Measurements from ENCODE around the gene CD79B.

- TF ChIP-seq CTCF (IDR thresholded peaks at IDR 0.05; ENCODE audit: poor library complexity, severe bottlenecking) (no peak), TAF1 (IDR thresholded peaks at IDR 0.05; ENCODE audit: low read depth) (no peak), EP300 (conservative IDR thresholded peaks at IDR 0.05; ENCODE audit: poor library complexity, severe bottlenecking) (no peak), EZH2 (IDR thresholded peaks at IDR 0.05; ENCODE audit: borderline replicate concordance, insufficient read depth, low read length, poor library complexity, severe bottlenecking) (no peak), SMC3 (conservative IDR thresholded peaks at IDR 0.05; ENCODE audit: poor library complexity) (no peak), POLR2AphosphoS5 (IDR thresholded peaks at IDR 0.05) (no peak), MXI1 (conservative IDR thresholded peaks at IDR 0.05; ENCODE audit: poor library complexity, severe bottlenecking) (no peak), RAD21 (conservative IDR thresholded peaks at IDR 0.05) (no peak)
- TF ChIP-seq, protein P1, sequence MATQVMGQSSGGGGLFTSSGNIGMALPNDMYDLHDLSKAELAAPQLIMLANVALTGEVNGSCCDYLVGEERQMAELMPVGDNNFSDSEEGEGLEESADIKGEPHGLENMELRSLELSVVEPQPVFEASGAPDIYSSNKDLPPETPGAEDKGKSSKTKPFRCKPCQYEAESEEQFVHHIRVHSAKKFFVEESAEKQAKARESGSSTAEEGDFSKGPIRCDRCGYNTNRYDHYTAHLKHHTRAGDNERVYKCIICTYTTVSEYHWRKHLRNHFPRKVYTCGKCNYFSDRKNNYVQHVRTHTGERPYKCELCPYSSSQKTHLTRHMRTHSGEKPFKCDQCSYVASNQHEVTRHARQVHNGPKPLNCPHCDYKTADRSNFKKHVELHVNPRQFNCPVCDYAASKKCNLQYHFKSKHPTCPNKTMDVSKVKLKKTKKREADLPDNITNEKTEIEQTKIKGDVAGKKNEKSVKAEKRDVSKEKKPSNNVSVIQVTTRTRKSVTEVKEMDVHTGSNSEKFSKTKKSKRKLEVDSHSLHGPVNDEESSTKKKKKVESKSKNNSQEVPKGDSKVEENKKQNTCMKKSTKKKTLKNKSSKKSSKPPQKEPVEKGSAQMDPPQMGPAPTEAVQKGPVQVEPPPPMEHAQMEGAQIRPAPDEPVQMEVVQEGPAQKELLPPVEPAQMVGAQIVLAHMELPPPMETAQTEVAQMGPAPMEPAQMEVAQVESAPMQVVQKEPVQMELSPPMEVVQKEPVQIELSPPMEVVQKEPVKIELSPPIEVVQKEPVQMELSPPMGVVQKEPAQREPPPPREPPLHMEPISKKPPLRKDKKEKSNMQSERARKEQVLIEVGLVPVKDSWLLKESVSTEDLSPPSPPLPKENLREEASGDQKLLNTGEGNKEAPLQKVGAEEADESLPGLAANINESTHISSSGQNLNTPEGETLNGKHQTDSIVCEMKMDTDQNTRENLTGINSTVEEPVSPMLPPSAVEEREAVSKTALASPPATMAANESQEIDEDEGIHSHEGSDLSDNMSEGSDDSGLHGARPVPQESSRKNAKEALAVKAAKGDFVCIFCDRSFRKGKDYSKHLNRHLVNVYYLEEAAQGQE (IDR thresholded peaks at IDR 0.05; ENCODE audit: borderline replicate concordance): no peak
Observed at GRCh38 chr17:63917646-63918045, 14.5 kb downstream of the CD79B start.

All from neural cell (in vitro differentiated cells).